Choroid plexus epithelial cell (primary cell): ENCODE results near the gene CDK14.

Source experiments
- DNase-seq: peaks from one replicate; pipeline ENCODE4 v3.0.0-alpha.2; 2010; ENCODE audit warnings: low read depth
- H3K4me3 ChIP-seq: 2 replicates; pipeline ENCODE4 v1.5.1; 2011; ENCODE audit warnings: low read depth, mild to moderate bottlenecking, control low read depth, low read length, moderate library complexity
- TF ChIP-seq, protein P1 (sequence below): conservative IDR thresholded peaks from 2 replicates; pipeline ENCODE4 v1.5.1; 2011; ENCODE audit warnings: low read depth, mild to moderate bottlenecking, control low read depth, inconsistent platforms, low read length, moderate library complexity

The CDK14 gene

DNA sequence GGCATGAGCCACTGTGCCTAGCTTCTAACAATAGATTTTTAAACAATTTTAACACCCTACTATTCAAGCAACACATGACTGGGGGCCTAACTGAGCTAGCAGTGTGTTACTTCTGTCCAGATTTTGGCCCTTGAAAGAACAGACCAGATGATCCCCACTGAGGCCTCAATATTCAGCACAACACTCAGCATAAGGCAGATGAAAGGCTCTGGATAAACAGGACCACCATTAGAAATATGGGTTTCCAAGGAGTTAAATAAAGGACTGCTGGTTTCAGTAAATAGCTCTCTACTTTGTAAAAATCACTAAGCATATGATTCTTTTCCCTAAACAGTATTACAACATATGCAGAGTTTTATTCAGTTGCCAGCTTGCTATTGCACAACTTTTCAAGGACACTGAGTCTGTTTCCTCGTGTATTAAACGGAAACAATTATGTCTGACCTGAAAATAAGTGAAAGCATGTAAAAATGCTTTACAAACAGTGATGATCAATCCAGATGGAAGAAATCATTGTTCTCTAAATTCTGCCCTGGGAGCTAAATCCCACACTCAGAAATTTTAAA, 644.3 kb downstream of the CDK14 start:
- H3K4me3 ChIP-seq, result no peak overlapping the region
- TF ChIP-seq, protein P1, sequence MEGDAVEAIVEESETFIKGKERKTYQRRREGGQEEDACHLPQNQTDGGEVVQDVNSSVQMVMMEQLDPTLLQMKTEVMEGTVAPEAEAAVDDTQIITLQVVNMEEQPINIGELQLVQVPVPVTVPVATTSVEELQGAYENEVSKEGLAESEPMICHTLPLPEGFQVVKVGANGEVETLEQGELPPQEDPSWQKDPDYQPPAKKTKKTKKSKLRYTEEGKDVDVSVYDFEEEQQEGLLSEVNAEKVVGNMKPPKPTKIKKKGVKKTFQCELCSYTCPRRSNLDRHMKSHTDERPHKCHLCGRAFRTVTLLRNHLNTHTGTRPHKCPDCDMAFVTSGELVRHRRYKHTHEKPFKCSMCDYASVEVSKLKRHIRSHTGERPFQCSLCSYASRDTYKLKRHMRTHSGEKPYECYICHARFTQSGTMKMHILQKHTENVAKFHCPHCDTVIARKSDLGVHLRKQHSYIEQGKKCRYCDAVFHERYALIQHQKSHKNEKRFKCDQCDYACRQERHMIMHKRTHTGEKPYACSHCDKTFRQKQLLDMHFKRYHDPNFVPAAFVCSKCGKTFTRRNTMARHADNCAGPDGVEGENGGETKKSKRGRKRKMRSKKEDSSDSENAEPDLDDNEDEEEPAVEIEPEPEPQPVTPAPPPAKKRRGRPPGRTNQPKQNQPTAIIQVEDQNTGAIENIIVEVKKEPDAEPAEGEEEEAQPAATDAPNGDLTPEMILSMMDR, result no peak
- DNase-seq, result peak; percentile 80

- TF ChIP-seq, protein P1, result no peak
- no peak overlapping the region for H3K4me3 ChIP-seq
- DNase-seq, result no peak
Observed at GRCh38 chr7:91242097-91242844, 646.1 kb downstream of the CDK14 start.

DNA sequence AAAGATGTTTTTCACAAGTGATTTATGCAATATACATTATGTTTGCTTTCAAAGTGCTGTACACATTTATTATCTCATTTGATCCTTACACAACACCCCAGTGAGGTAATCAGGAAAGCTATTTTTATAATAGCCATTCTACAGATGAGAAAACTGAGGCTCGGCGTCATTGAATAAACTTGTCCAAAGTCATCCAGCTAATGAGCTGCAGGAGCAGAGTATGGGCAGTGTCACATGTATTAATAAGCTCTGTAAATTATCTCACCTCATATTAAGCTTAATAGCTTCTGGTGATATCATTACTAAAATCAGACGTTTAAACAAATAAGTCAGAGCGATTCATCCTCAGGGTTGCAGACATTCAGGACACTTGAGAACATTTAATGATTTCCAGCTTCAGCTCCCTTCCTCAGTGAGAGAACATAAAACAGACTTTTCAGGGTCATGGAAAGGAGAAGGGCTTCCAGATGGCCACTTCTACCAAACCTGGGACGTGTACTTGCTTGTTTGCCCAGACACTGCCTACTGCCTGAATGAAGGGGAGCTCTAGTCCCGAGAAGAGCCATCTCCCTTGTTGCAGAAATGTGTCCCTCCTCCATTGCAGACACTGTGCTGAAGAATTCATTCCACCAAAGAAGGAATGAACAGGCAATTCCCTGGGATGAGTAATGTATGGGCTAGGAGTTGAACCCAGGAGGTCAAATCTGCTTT, 647.6 kb downstream of the CDK14 start:
- TF ChIP-seq, protein P1, result no peak
- peak; percentile 65 for DNase-seq
- no peak overlapping the region for H3K4me3 ChIP-seq

GRCh38 chr7:91247500-91247899, 651.4 kb downstream of the CDK14 start:
- TF ChIP-seq, protein P1, result peak; percentile 14
- no peak for DNase-seq
- no peak overlapping the region for H3K4me3 ChIP-seq

DNA sequence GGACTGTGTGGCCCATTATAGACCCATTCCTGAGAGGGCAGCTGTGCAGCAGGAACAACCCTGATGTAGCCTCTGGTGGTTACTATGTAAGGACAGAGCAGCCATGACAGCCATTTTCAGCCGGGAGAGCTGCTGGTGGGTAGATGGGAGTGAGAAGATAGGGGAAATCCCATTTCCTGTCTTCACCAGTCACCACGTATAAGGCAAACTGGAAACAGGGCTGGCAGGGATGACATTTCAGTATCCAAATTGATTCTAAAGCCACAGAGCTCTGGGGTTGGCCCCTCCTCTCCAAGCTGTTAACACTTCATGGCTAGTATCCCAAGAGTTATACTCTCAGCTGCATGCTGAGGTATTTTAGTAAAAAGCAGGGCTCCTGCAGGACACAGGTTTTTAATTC, 652.9 kb downstream of the CDK14 start:
- H3K4me3 ChIP-seq, result no peak overlapping the region
- no peak for DNase-seq
- TF ChIP-seq, protein P1, result no peak

DNA sequence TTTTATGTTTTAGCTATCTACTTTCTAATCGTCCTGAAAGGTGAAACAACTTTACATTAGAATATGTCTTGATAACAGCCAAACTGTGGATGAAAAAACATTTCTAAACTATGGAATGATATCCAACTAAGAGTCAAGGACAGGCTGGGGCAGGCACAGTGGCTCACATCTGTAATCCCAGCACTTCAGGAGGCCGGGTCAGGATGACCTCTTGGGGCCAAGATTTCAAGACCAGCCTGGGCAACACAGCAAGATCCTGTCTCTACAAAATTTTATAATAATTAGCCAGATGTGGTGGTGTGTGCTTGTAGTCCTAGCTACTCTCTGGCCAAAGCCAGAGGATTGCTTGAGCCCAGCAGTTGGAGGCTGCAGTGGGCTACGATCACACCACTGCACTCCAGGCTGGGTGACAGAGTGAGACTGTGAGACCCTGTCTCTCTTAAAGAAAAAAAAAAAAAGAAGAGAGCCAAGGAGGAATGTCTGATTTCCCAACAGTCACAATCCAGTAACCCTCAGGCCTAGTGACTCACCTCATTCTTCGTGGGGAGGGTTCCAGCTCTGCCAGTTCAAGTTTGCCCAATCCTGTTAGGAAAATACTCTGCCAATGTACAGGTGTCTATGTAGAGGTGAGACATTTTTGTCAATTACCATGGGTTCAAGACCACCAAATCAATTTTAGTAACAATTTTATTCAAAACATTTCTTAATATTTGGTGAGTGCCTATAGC, 653.5 kb downstream of the CDK14 start:
- peak; percentile 73 for DNase-seq
- TF ChIP-seq, protein P1, result no peak
- H3K4me3 ChIP-seq, result no peak overlapping the region
